Hepatocyte (in vitro differentiated cells): ENCODE results near the gene PCDH8. TPM values are rescaled to one million over a fixed set of nuclear protein-coding genes. Genes with fewer than 3 reads are reported as not detected.

Experiments
- DNase-seq: peaks from one replicate; pipeline ENCODE4 v3.0.0-alpha.2; 2016; ENCODE audit warnings: low spot score
- H2AFZ ChIP-seq: fragments of 200-600 bp; sonication (generic); 2 replicates; pipeline ENCODE4 v1.6.0; 2016; ENCODE audit warnings: antibody characterized with exemption, mild to moderate bottlenecking
- H3K27ac ChIP-seq: fragments of 200-600 bp; sonication (generic); 2 replicates; pipeline ENCODE4 v1.5.1; 2016; ENCODE audit warnings: mild to moderate bottlenecking
- H3K27me3 ChIP-seq: fragments of 200-600 bp; sonication (generic); 2 replicates; pipeline ENCODE4 v1.6.1; 2016
- H3K36me3 ChIP-seq: fragments of 200-600 bp; sonication (generic); replicated peaks from 2 replicates; pipeline ENCODE4 v1.5.1; 2016; ENCODE audit warnings: low read depth; ENCODE audit not compliant: insufficient read depth
- H3K4me1 ChIP-seq: fragments of 200-600 bp; sonication (generic); 2 replicates; pipeline ENCODE4 v1.5.1; 2016; ENCODE audit warnings: mild to moderate bottlenecking, moderate library complexity; ENCODE audit not compliant: insufficient read depth
- H3K4me2 ChIP-seq: fragments of 200-600 bp; sonication (generic); 2 replicates; pipeline ENCODE4 v1.6.0; 2016
- H3K4me3 ChIP-seq: fragments of 200-600 bp; sonication (generic); 2 replicates; pipeline ENCODE4 v1.5.1; 2016; ENCODE audit warnings: mild to moderate bottlenecking
- H3K79me2 ChIP-seq: fragments of 200-600 bp; sonication (generic); 2 replicates; pipeline ENCODE4 v1.6.0; 2017; ENCODE audit warnings: mild to moderate bottlenecking
- H3K9me2 ChIP-seq: fragments of 200-600 bp; sonication (generic); replicated peaks from 2 replicates; pipeline ENCODE4 v1.6.0; 2017; ENCODE audit warnings: mild to moderate bottlenecking; ENCODE audit not compliant: insufficient read depth
- H3K9me3 ChIP-seq: fragments of 200-600 bp; sonication (generic); 2 replicates; pipeline ENCODE4 v1.5.1; 2016; ENCODE audit warnings: low read depth, mild to moderate bottlenecking
- H4K20me1 ChIP-seq: fragments of 200-600 bp; sonication (generic); 2 replicates; pipeline ENCODE4 v1.6.0; 2016; ENCODE audit warnings: mild to moderate bottlenecking; ENCODE audit not compliant: insufficient read depth, poor library complexity, severe bottlenecking
- EZH2 ChIP-seq: fragments of 200-600 bp; sonication (generic); IDR thresholded peaks from 2 replicates; pipeline ENCODE4 v1.6.1; 2016; ENCODE audit warnings: antibody characterized with exemption, mild to moderate bottlenecking, borderline replicate concordance
- EZH2phosphoT487 ChIP-seq: fragments of 200-600 bp; sonication (generic); IDR thresholded peaks from one replicate; pipeline ENCODE4 v1.6.1; 2018; ENCODE audit warnings: antibody characterized with exemption, mild to moderate bottlenecking, low read depth, moderate library complexity; ENCODE audit not compliant: unreplicated experiment, severe bottlenecking
- WGBS: methylation state at CpG from one replicate; pipeline ENCODE4 v1.1.6; 2016; ENCODE audit warnings: low lambda C conversion rate; ENCODE audit errors: missing lambda C conversion rate; 5-methylcytosine and 5-hydroxymethylcytosine counted together
- microRNA counts: library from miRNA; unstranded; fragments of <30 nt; microRNA quantifications from one replicate; lab custom pipeline; 2017
- microRNA-seq: library from miRNA; unstranded; fragments of <30 nt; microRNA quantifications from one replicate; pipeline ENCODE4, GENCODE V29; 2017
- polyA plus RNA-seq: library from polyadenylated mRNA; unstranded; fragments of >200 nt; fragmentation: Nextera tagmentation; extraction: Ambion mirVana; gene quantifications from 2 replicates; pipeline ENCODE4 v1.2.1, GENCODE V29; 2016
- small RNA-seq: library from RNA; depleted of rRNA; stranded (forward); fragments of <200 nt; gene quantifications from one replicate; pipeline ENCODE3, GENCODE V24; 2014
- total RNA-seq: library from RNA; depleted of rRNA; stranded (reverse); fragments of >200 nt; gene quantifications from 2 replicates; pipeline ENCODE4 v1.2.3, GENCODE V29; 2014
- TF ChIP-seq, protein P1 (sequence below): fragments of 200-600 bp; sonication (generic); IDR thresholded peaks from 2 replicates; pipeline ENCODE4 v1.5.1; 2016; ENCODE audit warnings: antibody characterized with exemption, mild to moderate bottlenecking; ENCODE audit not compliant: poor library complexity

PCDH8 gene
- total and polyA plus RNA-seq, 2 experiments from 2014 or later = 0.19 to 0.37 TPM

DNA sequence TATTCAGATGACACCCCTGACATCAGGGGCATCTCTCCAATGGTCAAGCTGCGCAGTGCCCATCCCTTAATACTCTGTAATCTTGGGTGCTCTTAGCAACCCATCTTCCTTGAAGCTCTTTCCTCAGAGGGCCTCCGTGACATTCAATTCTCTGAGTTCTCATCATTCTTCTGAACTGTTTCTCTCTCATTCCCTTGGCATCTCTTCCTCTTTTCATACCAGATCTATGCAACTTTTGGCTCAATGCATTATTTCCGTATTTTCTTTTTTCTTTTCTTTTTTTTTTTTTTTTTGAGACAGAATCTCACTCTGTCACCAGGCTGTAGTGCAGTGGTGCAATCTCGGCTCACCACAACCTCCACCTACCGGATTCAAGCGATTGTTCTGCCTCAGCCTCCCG is 53.9 kb downstream of the PCDH8 start:
- 94% methylated on average over 7 of the region's 7 CpGs for WGBS
- Histone ChIP-seq H3K36me3 (no peaks in the 10 kb centered on the region), H2AFZ (no peak overlapping the region), H3K4me3 (no peak overlapping the region), H4K20me1 (no peaks in the 10 kb centered on the region), H3K4me1 (no peaks in the 10 kb centered on the region), H3K4me2 (no peak overlapping the region), H3K27me3 (no peaks in the 10 kb centered on the region), H3K9me3 (no peaks in the 10 kb centered on the region), H3K79me2 (no peaks in the 10 kb centered on the region), H3K9me2 (no peaks in the 10 kb centered on the region), H3K27ac (no peak overlapping the region)
- TF ChIP-seq EZH2phosphoT487 (no peak), EZH2 (no peak)
- TF ChIP-seq, protein P1, sequence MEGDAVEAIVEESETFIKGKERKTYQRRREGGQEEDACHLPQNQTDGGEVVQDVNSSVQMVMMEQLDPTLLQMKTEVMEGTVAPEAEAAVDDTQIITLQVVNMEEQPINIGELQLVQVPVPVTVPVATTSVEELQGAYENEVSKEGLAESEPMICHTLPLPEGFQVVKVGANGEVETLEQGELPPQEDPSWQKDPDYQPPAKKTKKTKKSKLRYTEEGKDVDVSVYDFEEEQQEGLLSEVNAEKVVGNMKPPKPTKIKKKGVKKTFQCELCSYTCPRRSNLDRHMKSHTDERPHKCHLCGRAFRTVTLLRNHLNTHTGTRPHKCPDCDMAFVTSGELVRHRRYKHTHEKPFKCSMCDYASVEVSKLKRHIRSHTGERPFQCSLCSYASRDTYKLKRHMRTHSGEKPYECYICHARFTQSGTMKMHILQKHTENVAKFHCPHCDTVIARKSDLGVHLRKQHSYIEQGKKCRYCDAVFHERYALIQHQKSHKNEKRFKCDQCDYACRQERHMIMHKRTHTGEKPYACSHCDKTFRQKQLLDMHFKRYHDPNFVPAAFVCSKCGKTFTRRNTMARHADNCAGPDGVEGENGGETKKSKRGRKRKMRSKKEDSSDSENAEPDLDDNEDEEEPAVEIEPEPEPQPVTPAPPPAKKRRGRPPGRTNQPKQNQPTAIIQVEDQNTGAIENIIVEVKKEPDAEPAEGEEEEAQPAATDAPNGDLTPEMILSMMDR = no peak
- no peak for DNase-seq

DNA sequence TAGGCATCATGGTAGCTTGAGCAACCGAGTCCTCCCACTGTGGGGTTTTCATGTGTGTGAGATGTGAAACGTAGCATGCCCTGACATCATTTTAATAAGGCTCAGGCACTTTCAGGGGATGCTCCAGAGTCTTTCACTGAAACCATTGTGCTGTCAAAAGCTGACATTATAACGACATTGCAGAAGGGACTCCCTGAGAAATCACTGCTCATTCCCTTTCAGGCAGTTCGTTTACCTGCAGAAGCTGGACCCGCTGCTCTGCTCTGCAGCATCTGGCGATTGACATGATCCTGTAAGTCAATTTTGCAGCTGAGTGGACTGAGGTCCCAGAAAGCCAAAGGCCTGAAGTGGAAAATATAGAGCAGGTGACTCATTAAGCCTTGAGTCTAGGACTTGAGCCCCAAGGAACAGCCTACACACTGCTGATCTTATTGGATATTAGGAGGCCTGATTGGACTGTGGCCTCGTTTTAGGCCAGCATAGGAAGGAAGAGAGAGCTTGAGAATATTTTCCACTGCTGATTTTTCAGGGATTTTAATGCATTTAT is 54.9 kb downstream of the PCDH8 start:
- H3K27ac ChIP-seq = no peak overlapping the region
- H2AFZ ChIP-seq = no peak overlapping the region
- H3K79me2 ChIP-seq = no peaks in the 10 kb centered on the region
- TF ChIP-seq EZH2phosphoT487 (no peak), EZH2 (no peak)
- TF ChIP-seq, protein P1 = no peak
- no peaks in the 10 kb centered on the region for H3K9me2 ChIP-seq
- no peaks in the 10 kb centered on the region for H3K4me1 ChIP-seq
- 83% methylated on average over 7 of the region's 7 CpGs for WGBS
- DNase-seq = no peak
- no peak overlapping the region for H3K4me2 ChIP-seq
- H3K9me3 ChIP-seq = no peaks in the 10 kb centered on the region
- H3K4me3 ChIP-seq = no peak overlapping the region
- H4K20me1 ChIP-seq = no peaks in the 10 kb centered on the region
- H3K27me3 ChIP-seq = no peaks in the 10 kb centered on the region
- no peaks in the 10 kb centered on the region for H3K36me3 ChIP-seq

MicroRNAs within 50 kb of the gene (microRNA counts, 767-probe panel; counts per million panel counts)
- microRNA hsa-miR-759 (lab: Ali Mortazavi, UCI) = not detected

Small RNA genes within 50 kb of the gene (microRNA-seq; reads per million reads assigned to microRNA genes)
- not detected for gene MIR759

Small RNA genes within 50 kb of the gene (small RNA-seq; reads per million reads assigned to genes)
- gene MIR759 = not detected

Other genes starting within 250 kb of the PCDH8 start
- 2.2 and 2.7 TPM in 2 replicates for gene HNRNPA1L2, start 206.2 kb downstream of the PCDH8 start, total RNA-seq
- gene HNRNPA1L2, start 206.2 kb downstream of the PCDH8 start, polyA plus RNA-seq = 6.2 and 7.0 TPM in 2 replicates
- 38.9 and 52.3 TPM in 2 replicates for gene SUGT1, start 195.8 kb downstream of the PCDH8 start, total RNA-seq
- gene SUGT1, start 195.8 kb downstream of the PCDH8 start, polyA plus RNA-seq = 46.3 and 51.1 TPM in 2 replicates
- gene CNMD, start 108.8 kb downstream of the PCDH8 start, total RNA-seq = 0.47 and 2.0 TPM in 2 replicates
- 0.52 TPM in 1 of 2 replicates, not detected in the other for gene CNMD, start 108.8 kb downstream of the PCDH8 start, polyA plus RNA-seq
- gene OLFM4, start 180.2 kb upstream of the PCDH8 start, total RNA-seq = 18.3 and 20.7 TPM in 2 replicates
- 4.5 and 11.1 TPM in 2 replicates for gene OLFM4, start 180.2 kb upstream of the PCDH8 start, polyA plus RNA-seq